Memory B cell (primary cell): ENCODE measurements around the gene FAXDC2.

Experiments used
- ATAC-seq: fragments of 150-1000 bp; cut with Tn5 transposase; 2 replicates; pipeline ENCODE4 v1.10.0; 2021; ENCODE audit warnings: low read depth, mild to moderate bottlenecking, moderate library complexity
- DNase-seq, 2 donors: peaks; one replicate each; pipeline ENCODE4 v3.0.0; 2022; ENCODE audit warnings: low spot score in 2 of 2
- H3K27ac Mint-ChIP-seq: one replicate; pipeline ENCODE4 v1.8.0; 2022; ENCODE audit warnings: mild to moderate bottlenecking, moderate library complexity, mixed read lengths
- H3K27me3 Mint-ChIP-seq: one replicate; pipeline ENCODE4 v1.8.0; 2022; ENCODE audit warnings: mixed read lengths
- H3K36me3 Mint-ChIP-seq: one replicate; pipeline ENCODE4 v1.8.0; 2022; ENCODE audit warnings: mild to moderate bottlenecking, mixed read lengths
- H3K4me1 Mint-ChIP-seq: one replicate; pipeline ENCODE4 v1.8.0; 2022; ENCODE audit warnings: mixed read lengths
- H3K4me3 Mint-ChIP-seq: one replicate; pipeline ENCODE4 v1.8.0; 2022; ENCODE audit warnings: mild to moderate bottlenecking, moderate library complexity, mixed read lengths
- H3K9me3 Mint-ChIP-seq: one replicate; pipeline ENCODE4 v1.8.0; 2022; ENCODE audit warnings: mixed read lengths

FAXDC2 gene

DNA sequence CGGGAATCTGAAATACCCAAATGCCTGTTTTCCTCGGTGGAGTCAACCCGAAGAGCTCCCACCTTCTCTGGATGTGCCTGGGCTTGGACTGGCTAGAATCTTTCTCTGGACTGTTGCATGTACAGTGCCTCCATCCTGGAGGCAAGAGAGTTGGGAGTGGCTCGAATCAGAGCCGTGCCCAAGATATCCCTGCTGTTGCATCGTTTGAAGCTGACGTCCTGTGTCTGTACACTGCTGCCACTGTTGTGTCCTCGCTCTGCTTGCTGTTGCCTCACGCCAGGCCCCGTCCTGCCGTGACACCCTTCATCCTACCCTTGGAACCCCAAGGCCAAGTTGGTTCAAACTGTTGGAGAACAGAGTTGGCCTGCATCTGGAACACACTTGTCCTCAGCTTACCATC lies 35.4 kb downstream of the FAXDC2 start:
- H3K4me1 Mint-ChIP-seq = peaks cover 23% of the 10 kb centered on the region

DNA sequence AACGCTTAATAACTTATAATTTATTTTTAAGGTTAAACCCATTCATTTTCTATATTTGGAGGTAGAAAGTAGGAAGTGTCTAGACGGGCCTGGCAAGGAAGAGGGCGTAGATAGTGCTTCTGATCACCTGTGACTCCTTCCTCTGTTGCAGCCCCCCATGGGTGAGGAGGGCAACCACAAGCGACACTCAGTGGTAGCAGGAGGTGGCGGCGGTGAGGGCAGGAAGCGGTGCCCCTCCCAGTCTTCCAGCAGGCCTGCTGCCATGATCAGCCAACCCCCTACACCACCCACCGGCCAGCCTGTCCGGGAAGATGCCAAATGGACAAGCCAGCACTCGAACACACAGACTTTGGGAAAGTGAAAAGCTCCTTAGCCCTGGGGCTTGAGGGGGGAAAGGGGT lies 36.7 kb downstream of the FAXDC2 start:
- Mint-ChIP-seq H3K4me3 (no peak overlapping the region), H3K9me3 (no peaks in the 10 kb centered on the region)
- ATAC-seq = peak; percentile 76

More for the DNA sequence above, 35.4 kb downstream of the FAXDC2 start:
- Mint-ChIP-seq H3K36me3 (peaks cover 22% of the 10 kb centered on the region), H3K4me3 (no peak overlapping the region), H3K27ac (peak overlapping the region; percentile 51), H3K9me3 (no peaks in the 10 kb centered on the region), H3K27me3 (no peaks in the 10 kb centered on the region)
- DNase-seq = no peak
- no peak for ATAC-seq

DNA sequence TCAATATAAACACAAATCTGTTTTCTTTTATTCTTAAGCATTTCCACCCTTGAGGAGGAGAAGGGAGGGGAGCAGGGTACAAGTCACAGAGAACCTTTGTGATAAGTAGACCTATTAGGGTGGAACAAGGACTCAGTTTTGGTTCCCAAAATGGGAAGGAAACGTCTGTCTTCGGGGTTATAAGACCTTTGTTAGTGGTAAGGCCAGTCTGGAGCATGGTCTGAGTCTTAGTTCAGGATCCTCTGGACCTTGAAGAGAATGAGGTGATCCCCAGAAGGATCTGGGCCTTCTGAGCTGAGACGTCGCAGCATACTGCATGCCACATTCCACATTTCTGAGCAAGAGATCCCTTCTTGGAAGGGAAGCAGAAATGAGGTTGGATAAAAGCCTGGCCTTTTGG lies 37.2 kb downstream of the FAXDC2 start:
- Mint-ChIP-seq H3K36me3 (peaks cover 29% of the 10 kb centered on the region), H3K4me1 (peaks cover 23% of the 10 kb centered on the region), H3K27ac (peak overlapping the region; percentile 48), H3K4me3 (no peak overlapping the region), H3K27me3 (no peaks in the 10 kb centered on the region), H3K9me3 (no peaks in the 10 kb centered on the region)
- DNase-seq = no peak
- no peak for ATAC-seq

More for the DNA sequence above, 36.7 kb downstream of the FAXDC2 start:
- Mint-ChIP-seq H3K4me1 (peaks cover 23% of the 10 kb centered on the region), H3K36me3 (peaks cover 25% of the 10 kb centered on the region), H3K27ac (peak overlapping the region; percentile 48), H3K27me3 (no peaks in the 10 kb centered on the region)
- no peak for DNase-seq

DNA sequence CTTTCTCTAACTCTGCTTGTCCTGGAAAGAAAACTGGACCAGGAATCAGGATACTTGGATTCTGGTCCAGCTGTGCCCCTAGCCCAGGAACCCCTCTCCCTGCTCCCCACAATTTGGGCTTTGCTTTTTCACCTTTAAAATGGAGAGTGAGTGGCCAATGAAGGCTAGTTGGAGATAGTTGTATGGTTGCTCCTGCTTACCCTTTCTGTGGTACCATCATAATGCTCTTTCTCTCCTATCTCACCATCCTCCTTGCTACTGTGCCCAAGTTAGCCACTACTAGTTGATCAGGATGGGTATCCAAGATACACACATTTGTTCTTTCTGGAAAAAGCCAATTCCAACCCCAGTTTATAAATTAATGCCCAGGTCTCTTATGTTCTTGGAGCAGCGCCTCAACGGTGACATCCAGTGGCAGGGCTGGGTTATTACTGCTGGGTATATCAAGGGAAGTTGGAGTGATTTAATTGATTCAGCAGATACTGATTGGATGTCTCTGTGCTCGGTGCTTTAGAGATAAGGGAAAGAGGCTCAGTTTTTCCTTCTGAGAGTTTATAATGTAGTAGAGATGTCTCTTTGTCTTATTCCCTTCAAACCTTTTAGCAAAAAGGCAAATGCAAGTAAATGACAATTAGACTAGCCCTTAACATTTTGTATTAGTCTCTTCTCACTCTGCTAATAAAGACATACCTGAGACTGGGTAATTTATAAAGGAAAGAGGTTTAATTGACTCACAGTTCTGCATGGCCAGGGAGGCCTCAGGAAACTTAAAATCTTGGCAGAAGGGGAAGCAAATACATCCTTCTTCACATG lies 38.5 kb downstream of the FAXDC2 start:
- no peak overlapping the region for H3K4me3 Mint-ChIP-seq
- H3K27ac Mint-ChIP-seq = peak overlapping the region; percentile 75
- no peaks in the 10 kb centered on the region for H3K27me3 Mint-ChIP-seq
- ATAC-seq = peak; percentile 79
- no peaks in the 10 kb centered on the region for H3K9me3 Mint-ChIP-seq
- peaks cover 23% of the 10 kb centered on the region for H3K4me1 Mint-ChIP-seq
- peaks cover 29% of the 10 kb centered on the region for H3K36me3 Mint-ChIP-seq
- DNase-seq = peak; percentile 61 to 64

DNA sequence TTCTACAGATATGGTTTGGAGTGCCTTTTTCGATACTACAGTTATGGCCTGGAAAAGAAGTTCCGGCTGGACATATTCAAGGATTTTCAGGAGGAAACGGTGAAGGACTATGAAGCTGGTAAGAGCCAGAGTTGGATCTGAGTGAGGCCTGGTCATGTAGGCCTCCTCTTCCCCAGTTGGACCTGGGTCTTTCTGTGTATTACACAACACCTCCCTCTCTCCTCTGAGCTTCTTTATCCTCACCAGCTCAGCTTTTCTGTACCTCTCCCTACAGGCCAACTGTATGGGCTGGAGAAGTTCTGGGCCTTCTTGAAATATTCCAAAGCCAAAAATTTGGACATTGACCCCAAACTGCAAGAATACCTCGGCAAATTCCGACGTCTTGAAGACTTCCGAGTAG lies 39.2 kb downstream of the FAXDC2 start:
- H3K27ac Mint-ChIP-seq = no peak overlapping the region
- no peak for ATAC-seq
- H3K36me3 Mint-ChIP-seq = peaks cover 28% of the 10 kb centered on the region
- DNase-seq = no peak
- H3K27me3 Mint-ChIP-seq = no peaks in the 10 kb centered on the region
- H3K4me3 Mint-ChIP-seq = no peak overlapping the region
- peaks cover 21% of the 10 kb centered on the region for H3K4me1 Mint-ChIP-seq
- no peaks in the 10 kb centered on the region for H3K9me3 Mint-ChIP-seq

DNA sequence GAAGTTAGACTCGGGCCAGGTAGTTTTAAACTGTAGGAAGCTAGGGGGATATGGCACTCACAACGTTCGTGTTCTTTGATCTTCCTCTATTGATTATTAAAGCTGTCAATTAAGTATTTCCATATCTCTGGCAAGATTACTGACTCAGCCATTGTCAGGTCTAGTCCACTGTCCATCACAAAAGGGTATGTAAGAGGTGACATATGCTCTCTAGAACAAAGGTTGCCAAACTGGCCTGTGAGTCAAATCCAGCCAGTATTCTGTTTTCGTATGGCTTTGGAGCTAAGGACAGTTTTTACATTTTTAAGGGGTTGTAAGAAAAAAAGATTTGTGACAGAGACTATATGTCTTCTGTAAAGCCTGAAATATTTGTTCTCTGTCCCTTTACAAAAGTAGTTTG lies 44.2 kb downstream of the FAXDC2 start:
- Mint-ChIP-seq H3K4me3 (no peak overlapping the region), H3K27ac (no peak overlapping the region), H3K27me3 (no peaks in the 10 kb centered on the region), H3K4me1 (no peaks in the 10 kb centered on the region), H3K36me3 (peaks cover 40% of the 10 kb centered on the region), H3K9me3 (no peaks in the 10 kb centered on the region)
- ATAC-seq (no peak), DNase-seq (no peak)

DNA sequence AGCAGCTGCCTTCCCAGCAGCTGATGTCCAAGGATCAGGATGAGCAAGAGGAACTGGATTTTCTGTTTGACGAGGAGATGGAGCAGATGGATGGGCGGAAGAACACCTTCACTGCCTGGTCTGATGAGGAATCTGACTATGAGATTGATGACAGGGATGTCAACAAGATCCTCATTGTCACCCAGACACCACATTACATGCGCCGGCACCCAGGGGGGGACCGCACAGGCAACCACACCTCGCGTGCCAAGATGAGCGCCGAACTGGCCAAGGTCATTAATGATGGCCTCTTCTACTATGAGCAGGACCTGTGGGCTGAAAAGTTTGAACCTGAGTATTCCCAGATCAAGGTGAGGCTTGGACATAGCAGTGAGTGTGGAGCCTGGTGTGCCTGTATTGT lies 48.4 kb downstream of the FAXDC2 start:
- H3K9me3 Mint-ChIP-seq = no peaks in the 10 kb centered on the region
- no peak for DNase-seq
- peak overlapping the region; percentile 70 for H3K27ac Mint-ChIP-seq
- H3K4me1 Mint-ChIP-seq = no peaks in the 10 kb centered on the region
- H3K27me3 Mint-ChIP-seq = no peaks in the 10 kb centered on the region
- peaks cover 41% of the 10 kb centered on the region for H3K36me3 Mint-ChIP-seq
- no peak overlapping the region for H3K4me3 Mint-ChIP-seq
- no peak for ATAC-seq

DNA sequence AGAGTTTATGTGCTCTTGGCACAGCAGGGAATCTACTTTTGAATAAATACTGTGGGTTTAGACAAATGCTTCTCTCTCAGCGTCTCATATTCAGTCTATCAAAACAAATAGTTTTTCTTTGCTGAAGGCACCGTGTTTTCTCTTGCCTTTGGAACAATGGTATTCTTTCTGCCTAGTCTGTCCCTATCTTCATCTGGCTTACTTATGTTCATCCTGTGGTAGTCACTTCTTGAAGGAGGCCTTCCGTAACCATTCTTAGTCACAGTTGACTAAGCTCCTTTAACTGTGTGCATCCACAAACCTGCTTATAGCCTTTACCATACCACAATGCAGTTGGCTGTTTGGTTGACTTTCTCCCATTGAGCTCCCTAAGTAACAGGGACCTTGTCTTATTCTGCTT lies 49.3 kb downstream of the FAXDC2 start:
- peak overlapping the region; percentile 8 for H3K27ac Mint-ChIP-seq
- no peaks in the 10 kb centered on the region for H3K9me3 Mint-ChIP-seq
- H3K27me3 Mint-ChIP-seq = no peaks in the 10 kb centered on the region
- no peak for DNase-seq
- no peak overlapping the region for H3K4me3 Mint-ChIP-seq
- H3K4me1 Mint-ChIP-seq = no peaks in the 10 kb centered on the region
- peaks cover 45% of the 10 kb centered on the region for H3K36me3 Mint-ChIP-seq
- ATAC-seq = no peak

DNA sequence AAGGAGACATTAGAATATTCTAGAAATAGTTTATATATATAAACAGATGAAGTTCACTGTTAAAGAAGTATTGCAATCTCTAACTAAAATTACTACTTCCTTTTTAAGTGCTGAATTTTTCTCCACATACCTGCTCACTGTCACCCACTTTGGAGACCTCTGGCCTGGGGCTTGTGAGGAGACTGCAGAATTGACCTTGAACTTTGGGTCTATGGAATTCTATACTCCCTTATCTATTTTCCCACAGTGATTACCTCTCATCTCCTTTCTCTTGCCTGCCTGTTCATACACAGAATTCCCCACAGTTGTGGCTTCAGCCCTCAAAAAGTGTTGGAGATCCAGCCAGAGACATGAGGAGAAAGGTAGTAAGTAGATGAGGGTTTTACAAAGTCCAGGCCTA lies 49.8 kb downstream of the FAXDC2 start:
- ATAC-seq = no peak
- no peaks in the 10 kb centered on the region for H3K4me1 Mint-ChIP-seq
- H3K36me3 Mint-ChIP-seq = peaks cover 45% of the 10 kb centered on the region
- no peaks in the 10 kb centered on the region for H3K9me3 Mint-ChIP-seq
- H3K27ac Mint-ChIP-seq = peak overlapping the region; percentile 62
- no peak for DNase-seq
- no peaks in the 10 kb centered on the region for H3K27me3 Mint-ChIP-seq
- H3K4me3 Mint-ChIP-seq = no peak overlapping the region

DNA sequence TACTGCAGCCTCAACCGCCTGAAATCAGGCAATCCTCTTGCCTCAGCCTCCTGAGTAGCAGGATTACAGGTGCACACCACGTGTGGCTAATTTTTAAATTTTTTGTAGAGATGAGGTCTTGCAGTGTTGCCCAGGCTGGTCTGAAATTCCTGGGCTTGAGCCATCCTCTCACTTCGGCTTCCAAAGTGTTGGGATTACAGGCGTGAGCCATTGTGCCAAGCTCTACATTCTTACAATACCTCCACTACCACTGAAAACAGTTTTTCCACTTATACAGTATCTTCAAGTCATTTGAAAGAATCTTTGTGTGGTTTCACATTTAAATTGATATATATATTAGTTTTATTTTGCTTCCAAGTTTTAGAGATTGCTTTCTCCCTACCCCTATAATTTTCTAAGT lies 52.6 kb downstream of the FAXDC2 start:
- no peak overlapping the region for H3K4me3 Mint-ChIP-seq
- peaks cover 47% of the 10 kb centered on the region for H3K36me3 Mint-ChIP-seq
- no peaks in the 10 kb centered on the region for H3K4me1 Mint-ChIP-seq
- no peak for ATAC-seq
- DNase-seq = no peak
- H3K9me3 Mint-ChIP-seq = no peaks in the 10 kb centered on the region
- no peak overlapping the region for H3K27ac Mint-ChIP-seq
- H3K27me3 Mint-ChIP-seq = no peaks in the 10 kb centered on the region

DNA sequence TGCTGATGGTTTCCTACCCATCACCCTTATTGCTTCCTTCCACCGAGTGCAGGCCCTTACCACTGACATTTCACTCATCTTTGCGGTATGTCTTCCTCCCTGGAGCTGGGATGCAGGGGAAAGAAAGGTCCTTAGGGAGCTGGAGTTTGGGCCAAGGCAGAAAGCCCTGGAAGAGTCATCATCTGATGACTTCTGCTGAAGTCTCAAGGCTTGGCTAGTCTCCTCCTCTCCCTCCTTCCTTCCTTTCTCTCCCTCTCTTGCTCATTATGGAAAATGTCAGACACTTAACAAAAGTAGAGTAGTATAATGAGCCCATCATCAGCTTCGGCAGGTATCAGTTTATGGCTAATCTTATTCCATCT lies 55.2 kb downstream of the FAXDC2 start:
- H3K4me3 Mint-ChIP-seq = no peak overlapping the region
- peak overlapping the region; percentile 16 for H3K27ac Mint-ChIP-seq
- H3K4me1 Mint-ChIP-seq = peaks cover 15% of the 10 kb centered on the region
- DNase-seq (no peak), ATAC-seq (no peak)
- peaks cover 33% of the 10 kb centered on the region for H3K36me3 Mint-ChIP-seq
- H3K9me3 Mint-ChIP-seq = no peaks in the 10 kb centered on the region
- no peaks in the 10 kb centered on the region for H3K27me3 Mint-ChIP-seq

DNA sequence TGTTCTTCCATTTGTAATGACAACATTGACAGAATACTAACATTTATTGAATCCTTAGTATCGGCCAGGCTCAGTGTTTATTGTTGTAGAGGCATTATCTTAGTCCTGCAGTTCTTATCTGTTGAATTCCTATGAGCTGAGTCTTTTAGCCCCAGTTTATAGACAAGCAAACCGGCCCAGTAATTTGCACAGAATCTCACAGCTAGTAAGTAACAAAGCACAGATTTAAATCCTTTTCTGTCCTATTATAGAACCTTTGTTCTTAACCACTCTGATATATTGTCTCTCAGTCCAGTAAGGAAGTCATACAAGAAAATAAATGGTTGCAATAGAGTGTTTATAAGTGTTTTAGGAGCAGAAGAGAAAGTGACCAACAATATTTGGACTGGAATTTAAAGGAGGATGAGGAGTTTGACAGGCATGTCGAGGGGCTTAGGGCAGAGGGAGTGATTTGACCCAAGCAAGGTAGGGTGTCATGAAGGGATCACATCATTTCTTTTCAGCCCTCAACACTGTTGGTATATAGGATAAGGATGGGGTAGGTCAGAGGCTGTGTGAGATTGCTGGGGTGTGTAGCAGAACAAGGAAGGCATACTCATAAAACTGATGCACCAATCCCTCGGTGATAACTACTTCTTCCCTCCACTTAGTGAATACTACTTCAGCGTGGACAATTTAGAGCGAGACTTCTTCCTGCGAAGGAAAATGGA lies 55.7 kb downstream of the FAXDC2 start:
- H3K27me3 Mint-ChIP-seq = no peaks in the 10 kb centered on the region
- ATAC-seq = no peak

DNA sequence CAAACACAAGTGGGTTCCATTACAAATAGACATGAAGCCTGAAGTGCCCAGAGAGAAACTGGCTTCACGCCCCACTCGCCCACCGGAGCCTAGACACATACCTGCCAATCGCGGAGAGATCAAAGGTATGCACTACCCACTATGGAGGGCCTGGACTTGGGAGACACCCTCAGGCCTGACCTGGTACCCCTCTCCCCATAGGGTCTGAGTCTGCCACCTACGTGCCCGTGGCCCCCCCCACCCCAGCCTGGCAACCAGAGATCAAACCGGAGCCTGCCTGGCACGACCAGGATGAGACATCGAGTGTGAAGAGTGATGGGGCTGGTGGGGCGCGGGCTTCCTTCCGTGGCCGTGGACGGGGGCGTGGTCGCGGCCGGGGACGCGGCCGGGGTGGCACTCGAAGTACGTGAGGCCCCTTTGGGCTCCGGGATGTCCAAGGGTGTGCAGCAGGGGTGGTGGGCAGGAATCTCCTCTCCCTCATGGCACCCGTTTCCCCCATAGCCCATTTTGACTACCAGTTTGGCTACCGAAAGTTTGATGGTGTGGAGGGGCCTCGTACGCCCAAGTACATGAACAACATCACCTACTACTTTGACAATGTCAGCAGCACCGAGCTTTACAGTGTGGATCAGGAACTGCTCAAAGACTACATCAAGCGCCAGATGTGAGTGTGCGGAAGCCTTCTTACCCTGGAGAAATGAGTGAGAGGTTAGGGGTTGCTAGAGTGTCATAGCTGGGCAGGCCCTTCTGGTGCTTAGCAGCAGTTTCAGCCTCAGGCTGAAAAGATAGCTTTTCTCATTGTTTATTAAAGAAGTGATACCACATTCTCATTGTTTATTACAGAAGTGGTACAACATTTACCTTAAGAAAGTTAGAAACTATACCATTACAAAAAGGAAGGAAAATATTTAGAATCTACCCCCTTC lies 56.5 kb downstream of the FAXDC2 start:
- H3K4me3 Mint-ChIP-seq = no peak overlapping the region
- peaks cover 29% of the 10 kb centered on the region for H3K36me3 Mint-ChIP-seq
- ATAC-seq (no peak), DNase-seq (no peak)
- peaks cover 18% of the 10 kb centered on the region for H3K4me1 Mint-ChIP-seq
- no peaks in the 10 kb centered on the region for H3K9me3 Mint-ChIP-seq
- H3K27me3 Mint-ChIP-seq = no peaks in the 10 kb centered on the region
- peak overlapping the region; percentile 16 for H3K27ac Mint-ChIP-seq

More for the DNA sequence above, 55.7 kb downstream of the FAXDC2 start:
- no peak for DNase-seq
- peaks cover 18% of the 10 kb centered on the region for H3K4me1 Mint-ChIP-seq
- H3K36me3 Mint-ChIP-seq = peaks cover 32% of the 10 kb centered on the region
- no peak overlapping the region for H3K4me3 Mint-ChIP-seq
- H3K27ac Mint-ChIP-seq = peak overlapping the region; percentile 16
- H3K9me3 Mint-ChIP-seq = no peaks in the 10 kb centered on the region

DNA sequence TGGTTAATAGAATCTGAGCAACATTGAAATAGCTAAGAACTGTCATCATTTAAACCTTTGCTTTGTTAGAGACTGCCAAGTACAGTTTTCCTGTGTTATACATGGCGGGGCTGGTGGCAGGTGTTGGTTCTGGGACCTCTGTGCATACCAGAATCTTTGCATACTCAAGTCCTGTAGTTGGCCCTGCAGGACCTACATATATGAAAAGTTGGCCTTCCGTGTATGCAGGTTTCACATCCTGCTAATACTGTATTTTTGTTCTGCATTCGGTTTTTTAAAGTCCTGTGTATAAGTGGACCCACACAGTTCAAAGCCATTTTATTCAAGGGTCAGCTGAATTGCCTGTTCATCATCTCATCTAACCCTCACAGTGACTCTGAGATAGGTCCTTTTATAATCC lies 58.9 kb downstream of the FAXDC2 start:
- no peaks in the 10 kb centered on the region for H3K27me3 Mint-ChIP-seq
- DNase-seq (no peak), ATAC-seq (peak; percentile 73)
- H3K4me1 Mint-ChIP-seq = peaks cover 32% of the 10 kb centered on the region
- H3K4me3 Mint-ChIP-seq = no peak overlapping the region
- peak overlapping the region; percentile 77 for H3K27ac Mint-ChIP-seq
- peaks cover 25% of the 10 kb centered on the region for H3K36me3 Mint-ChIP-seq
- H3K9me3 Mint-ChIP-seq = no peaks in the 10 kb centered on the region
